HFFc6 (cell line): Measurements from ENCODE around the gene ST6GALNAC2. TPM values are rescaled to one million over a fixed set of nuclear protein-coding genes. Genes with fewer than 3 reads are reported as not detected.
A peak's percentile ranks its signal among the peaks of the same experiment; 100 is the strongest.

Experiments
- DNase-seq: peaks from one replicate; pipeline ENCODE4 v3.0.0-alpha.2; 2018
- H3K27ac Mint-ChIP-seq: 2 replicates; pipeline ENCODE4 v1.8.0; 2020; ENCODE audit warnings: mild to moderate bottlenecking, mixed read lengths
- H3K27me3 Mint-ChIP-seq: 2 replicates; pipeline ENCODE4 v1.8.0; 2021; ENCODE audit warnings: mild to moderate bottlenecking, moderate library complexity, mixed read lengths; ENCODE audit not compliant: insufficient read depth
- H3K36me3 Mint-ChIP-seq: 2 replicates; pipeline ENCODE4 v1.8.0; 2021; ENCODE audit warnings: low read depth, mixed read lengths
- H3K4me1 Mint-ChIP-seq: 2 replicates; pipeline ENCODE4 v1.8.0; 2020; ENCODE audit warnings: low read depth, mixed read lengths
- H3K4me3 Mint-ChIP-seq: 2 replicates; pipeline ENCODE4 v1.8.0; 2020; ENCODE audit warnings: mild to moderate bottlenecking, moderate library complexity, mixed read lengths
- H3K9me3 Mint-ChIP-seq: 2 replicates; pipeline ENCODE4 v1.8.0; 2020; ENCODE audit warnings: mild to moderate bottlenecking, mixed read lengths
- CTCF ChIP-seq: fragments of 200-600 bp; sonication (generic); IDR thresholded peaks from 2 replicates; pipeline ENCODE4 v1.5.0; 2021; ENCODE audit warnings: antibody characterized with exemption, mild to moderate bottlenecking
- long read RNA-seq: library from polyadenylated mRNA; unstranded; transcript quantifications from one replicate; pipeline ENCODE4 v2.0.0, GENCODE V29; 2019
- total RNA-seq, 6 experiments: library from RNA; stranded (reverse); fragmentation: NEBNext Ultra II Directional; extraction: Animal tissue kit (Norgen Biotek cat#: 25700); gene quantifications; 2 replicates in 1 of 6; 3 replicates in 5 of 6; pipeline ENCODE4 v1.2.3, GENCODE V29; 2021

ST6GALNAC2 gene
- under 1 TPM in 5 of 6 experiments, not detected in 1; 0.20 to 0.71 (median 0.34) TPM for total RNA-seq
- long read RNA-seq: 0 reads

GRCh38 chr17:76585649-76586593 is at the start of gene ST6GALNAC2:
Gene ST6GALNAC2 (minus strand): TSS chr17:76585860. CDS start chr17:76585808, 52 bp downstream.
- Mint-ChIP-seq H3K9me3 (no peaks in the 10 kb centered on the region), H3K36me3 (no peaks in the 10 kb centered on the region), H3K27me3 (peaks cover 26% of the 10 kb centered on the region), H3K4me3 (peak within 1 kb of the TSS; percentile 77), H3K27ac (no peak within 1 kb of the TSS), H3K4me1 (no peaks in the 10 kb centered on the region)
- TF ChIP-seq CTCF: peak; percentile 43; the same call in 1 of the 2 replicates
- peak; percentile 17 for DNase-seq

- Mint-ChIP-seq H3K36me3 (no peaks in the 10 kb centered on the region), H3K9me3 (no peaks in the 10 kb centered on the region), H3K4me1 (peaks cover 19% of the 10 kb centered on the region), H3K27me3 (no peaks in the 10 kb centered on the region; the same call in 1 of the 2 replicates), H3K27ac (peak overlapping the region; percentile 90), H3K4me3 (peak overlapping the region; percentile 59)
- TF ChIP-seq CTCF: no peak
- DNase-seq: peak; percentile 40
Observed at GRCh38 chr17:76635039-76635438, 49.4 kb upstream of the ST6GALNAC2 start.

GRCh38 chr17:76633628-76634328 is 48.1 kb upstream of the ST6GALNAC2 start:
- H3K4me1 Mint-ChIP-seq: peaks cover 19% of the 10 kb centered on the region
- H3K4me3 Mint-ChIP-seq: no peak overlapping the region
- H3K36me3 Mint-ChIP-seq: no peaks in the 10 kb centered on the region
- no peak for DNase-seq
- TF ChIP-seq CTCF: no peak
- peaks cover under 1% of the 10 kb centered on the region for H3K27me3 Mint-ChIP-seq
- H3K27ac Mint-ChIP-seq: no peak overlapping the region
- H3K9me3 Mint-ChIP-seq: no peaks in the 10 kb centered on the region

- Mint-ChIP-seq H3K4me3 (no peak overlapping the region), H3K36me3 (no peaks in the 10 kb centered on the region), H3K4me1 (peaks cover 19% of the 10 kb centered on the region), H3K27me3 (peaks cover 8% of the 10 kb centered on the region), H3K9me3 (no peaks in the 10 kb centered on the region), H3K27ac (no peak overlapping the region)
- DNase-seq: no peak
- TF ChIP-seq CTCF: no peak
Observed at GRCh38 chr17:76631821-76632565, 46.3 kb upstream of the ST6GALNAC2 start.

GRCh38 chr17:76630151-76630550 is 44.5 kb upstream of the ST6GALNAC2 start:
- TF ChIP-seq CTCF: no peak
- H3K4me1 Mint-ChIP-seq: peaks cover 7% of the 10 kb centered on the region
- no peak overlapping the region for H3K4me3 Mint-ChIP-seq
- peaks cover 17% of the 10 kb centered on the region for H3K27me3 Mint-ChIP-seq
- no peaks in the 10 kb centered on the region for H3K9me3 Mint-ChIP-seq
- no peak for DNase-seq
- H3K27ac Mint-ChIP-seq: no peak overlapping the region
- no peaks in the 10 kb centered on the region for H3K36me3 Mint-ChIP-seq
